HG03575 (cell line): ENCODE results near the gene FAN1.

Source experiments
- ATAC-seq: cut with Tn5 transposase; IDR thresholded peaks from one replicate; pipeline ENCODE4 v1.9.1; 2021; ENCODE audit not compliant: unreplicated experiment, insufficient number of reproducible peaks, low FRiP score; ENCODE audit errors: extremely low read depth

The FAN1 gene

DNA sequence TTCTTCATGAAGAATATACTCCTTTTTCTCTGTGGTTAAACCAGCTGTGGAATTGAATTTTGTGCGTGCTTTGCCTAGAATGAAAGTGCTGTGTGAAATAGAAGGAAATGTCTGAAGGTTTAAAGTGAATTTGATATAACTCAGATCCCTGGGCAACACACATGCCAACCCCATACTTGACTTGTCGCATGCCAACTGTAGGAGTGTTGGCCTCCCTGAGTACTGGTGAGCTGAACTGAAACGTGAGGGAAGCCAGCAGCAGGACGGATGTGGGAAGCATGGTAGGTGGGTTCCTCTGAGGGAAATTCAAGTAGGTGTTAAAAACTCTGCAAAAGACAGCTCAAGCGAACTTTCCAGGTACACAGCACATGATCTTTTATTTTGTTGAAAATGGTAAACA is 14.7 kb downstream of the FAN1 start:
- ATAC-seq, result no peak

- no peak for ATAC-seq
Measured at GRCh38 chr15:30919877-30920550, 16.3 kb downstream of the FAN1 start.

DNA sequence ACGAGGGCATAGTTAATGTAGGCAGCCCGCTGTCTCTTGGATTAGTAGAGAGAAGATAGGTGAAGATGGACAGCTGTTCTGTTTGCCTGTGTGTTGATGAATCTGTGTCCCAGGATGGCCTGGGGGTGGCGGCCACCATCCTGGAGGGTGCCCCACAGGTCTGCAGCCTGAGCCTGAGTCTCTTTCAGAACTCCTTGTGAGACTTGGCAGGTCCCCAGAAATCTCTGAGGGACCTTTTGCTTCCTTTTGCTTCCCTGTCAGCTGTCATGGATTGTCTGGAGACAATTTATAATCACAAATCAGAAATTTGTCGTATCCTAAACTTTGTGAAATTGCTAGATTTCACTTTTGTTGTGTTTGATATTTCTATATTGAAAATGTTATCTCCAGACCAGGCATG is 17.4 kb downstream of the FAN1 start:
- ATAC-seq, result no peak

DNA sequence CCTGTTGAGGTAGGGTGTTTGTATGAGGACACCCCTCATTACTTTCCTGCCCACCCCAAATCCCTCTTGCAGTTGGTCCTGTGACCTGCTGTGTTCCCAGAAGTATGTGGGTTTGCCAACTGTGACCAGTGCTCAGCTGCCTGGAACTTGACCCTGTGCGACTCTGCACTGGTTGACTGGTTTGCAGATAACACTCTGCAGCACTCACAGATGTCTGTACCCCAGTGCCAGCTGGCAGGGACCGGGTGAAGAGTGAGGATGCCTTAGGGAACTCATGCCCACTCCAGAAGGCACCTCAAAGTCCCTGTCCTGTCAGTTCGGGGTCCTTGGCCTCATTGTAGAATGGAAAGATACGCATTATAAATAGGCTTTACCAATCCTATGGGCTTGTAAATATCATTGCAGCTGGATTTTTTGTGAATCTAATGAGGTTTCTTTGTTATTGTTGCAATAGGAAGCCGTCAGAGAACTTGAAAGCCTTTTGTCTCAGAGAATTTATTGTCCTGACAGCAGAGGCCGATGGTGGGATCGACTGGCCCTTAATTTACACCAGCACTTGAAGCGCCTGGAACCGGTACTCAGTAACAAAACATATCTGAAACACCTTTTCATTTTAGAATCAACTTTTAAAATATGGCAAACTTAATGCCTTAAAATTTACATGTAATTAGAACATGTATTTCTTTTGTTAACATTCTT is 18.2 kb downstream of the FAN1 start:
- ATAC-seq, result no peak

GRCh38 chr15:30922480-30923311 is 19.0 kb downstream of the FAN1 start:
- no peak for ATAC-seq

DNA sequence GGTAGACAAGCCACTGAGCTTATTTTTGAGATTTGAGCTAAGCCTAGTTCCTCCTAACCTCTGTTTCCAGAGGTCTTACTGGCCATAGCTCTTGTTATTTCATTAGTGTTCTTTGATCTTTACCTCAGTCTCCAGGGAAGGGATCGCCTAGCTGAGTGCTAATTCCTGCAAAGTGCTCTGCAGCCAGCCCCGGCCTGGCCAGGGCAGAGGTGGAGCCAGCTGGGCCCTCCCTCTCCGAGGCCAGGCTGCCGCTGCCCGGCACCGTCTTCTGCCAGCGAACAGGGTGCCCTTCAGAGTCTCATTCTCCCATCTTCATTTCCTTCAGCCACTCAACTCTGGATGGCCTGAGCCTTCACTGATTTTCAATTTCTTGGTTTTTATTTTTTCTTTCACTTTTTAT is 19.7 kb downstream of the FAN1 start:
- ATAC-seq, result no peak

GRCh38 chr15:30924353-30924752 is 20.6 kb downstream of the FAN1 start:
- ATAC-seq, result no peak

- ATAC-seq, result no peak
Measured at GRCh38 chr15:30925686-30926085, 22.0 kb downstream of the FAN1 start.

DNA sequence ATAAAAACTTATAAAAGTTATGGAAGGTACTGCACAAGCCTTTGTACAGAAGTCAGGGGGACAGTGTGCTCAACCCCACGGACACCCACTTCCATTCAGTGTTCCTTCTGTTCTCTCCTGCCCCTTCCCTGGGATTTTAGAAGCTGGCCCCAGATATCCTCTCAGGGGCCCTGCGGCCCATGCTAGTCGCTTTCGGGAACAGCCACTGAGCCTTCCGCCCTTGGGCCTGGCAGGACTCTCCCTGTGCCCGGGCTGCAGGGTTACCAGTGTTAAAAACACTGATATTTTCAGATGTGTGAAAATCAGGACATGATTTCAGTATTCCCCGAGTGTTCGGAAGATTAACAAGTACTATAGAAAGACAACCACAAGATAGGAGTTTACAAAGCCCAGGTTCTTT is 22.4 kb downstream of the FAN1 start:
- no peak for ATAC-seq

DNA sequence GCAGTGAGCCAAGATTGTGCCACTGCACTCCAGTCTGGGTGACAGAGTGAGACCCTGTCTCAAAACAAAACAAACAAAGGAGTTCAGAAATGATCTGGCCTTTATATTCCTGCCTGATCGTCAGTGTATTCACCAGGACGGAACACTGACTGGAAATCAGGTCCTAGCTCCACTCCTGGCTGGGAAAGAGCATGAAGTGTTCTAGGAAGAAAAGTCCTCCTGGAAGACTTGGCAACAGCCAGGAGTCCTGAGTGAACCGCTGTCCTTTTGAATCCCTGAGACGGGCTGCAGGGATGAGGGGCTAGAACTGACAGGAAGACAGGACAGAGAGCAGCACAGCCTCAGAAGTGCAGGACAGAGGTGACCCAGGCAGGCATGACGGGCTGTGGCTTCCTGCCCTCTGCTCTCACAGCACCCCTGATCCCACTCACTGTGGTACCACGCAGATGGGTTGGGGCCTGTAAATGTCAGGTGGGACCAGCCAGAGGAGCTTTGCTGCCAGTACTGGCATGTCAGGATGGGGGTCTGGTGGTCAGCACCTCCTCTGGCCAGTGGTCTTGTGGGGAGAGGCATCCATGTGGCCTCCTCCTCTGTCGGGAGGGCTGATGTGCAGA is 23.5 kb downstream of the FAN1 start:
- no peak for ATAC-seq

GRCh38 chr15:30928076-30928475 is 24.4 kb downstream of the FAN1 start:
- ATAC-seq, result no peak

DNA sequence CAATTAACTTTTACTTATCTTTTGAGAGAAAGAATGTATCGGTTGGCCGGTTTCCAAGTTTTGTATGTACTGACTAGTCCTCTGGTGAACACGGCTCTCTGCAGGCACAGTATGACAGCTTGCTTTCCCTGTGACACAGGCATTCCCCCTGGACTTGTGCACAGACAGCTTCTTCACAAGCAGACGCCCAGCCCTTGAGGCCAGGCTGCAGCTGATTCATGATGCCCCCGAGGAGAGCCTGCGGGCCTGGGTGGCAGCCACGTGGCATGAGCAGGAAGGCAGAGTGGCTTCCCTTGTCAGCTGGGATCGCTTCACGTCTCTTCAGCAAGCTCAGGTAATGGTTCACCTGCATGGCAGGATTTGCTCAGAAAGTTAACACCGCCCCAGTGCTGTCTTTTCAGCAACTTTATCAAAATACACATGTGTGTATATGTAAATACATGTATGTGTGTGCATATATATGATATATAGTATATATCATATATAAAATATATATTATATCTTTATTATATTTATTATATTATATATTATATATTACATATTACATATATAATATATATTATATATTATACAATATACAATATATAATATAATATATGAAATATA is 25.5 kb downstream of the FAN1 start:
- no peak for ATAC-seq

DNA sequence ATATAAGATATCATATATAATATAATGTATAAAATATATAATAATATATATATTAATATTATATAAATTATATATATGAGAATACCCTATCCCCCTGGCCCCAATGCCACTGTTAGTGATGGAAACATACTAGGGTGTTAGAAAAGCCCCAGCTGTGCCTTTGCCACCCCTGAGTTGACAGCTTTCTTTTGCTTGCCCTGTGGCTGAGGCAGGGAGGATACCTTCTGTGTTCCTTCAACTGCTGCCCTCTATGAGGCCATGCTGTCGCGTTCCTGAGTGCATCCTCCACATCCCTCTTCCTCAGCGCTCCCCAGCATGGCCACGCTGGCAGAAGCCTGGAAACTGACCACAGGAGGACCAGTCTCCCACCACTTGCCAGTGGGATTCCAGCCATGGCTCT is 26.3 kb downstream of the FAN1 start:
- no peak for ATAC-seq

- ATAC-seq, result no peak
Measured at GRCh38 chr15:30930422-30930821, 26.7 kb downstream of the FAN1 start.

GRCh38 chr15:30933293-30933692 is 29.6 kb downstream of the FAN1 start:
- no peak for ATAC-seq

DNA sequence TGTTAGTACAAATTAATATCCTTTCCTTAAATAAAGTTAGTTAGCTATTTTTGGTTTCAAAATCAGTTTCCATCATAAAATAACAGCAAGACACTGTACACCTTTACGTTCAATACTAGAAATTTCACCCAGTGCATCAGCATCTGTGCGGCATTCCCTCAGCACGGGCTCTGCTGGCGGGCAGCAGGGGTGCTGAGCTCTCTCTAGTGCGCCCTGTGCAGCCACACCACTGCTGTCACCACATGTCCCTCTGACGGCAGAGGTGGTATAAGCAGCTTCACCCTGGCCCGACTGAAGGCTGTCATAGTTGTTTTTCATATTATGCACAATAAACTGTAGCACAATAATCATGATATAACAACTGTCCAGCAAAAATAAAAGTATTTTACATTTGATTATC is 35.4 kb downstream of the FAN1 start:
- no peak for ATAC-seq

GRCh38 chr15:30940359-30940758 is 36.6 kb downstream of the FAN1 start:
- no peak for ATAC-seq

- no peak for ATAC-seq
Measured at GRCh38 chr15:30941520-30941919, 37.8 kb downstream of the FAN1 start.

DNA sequence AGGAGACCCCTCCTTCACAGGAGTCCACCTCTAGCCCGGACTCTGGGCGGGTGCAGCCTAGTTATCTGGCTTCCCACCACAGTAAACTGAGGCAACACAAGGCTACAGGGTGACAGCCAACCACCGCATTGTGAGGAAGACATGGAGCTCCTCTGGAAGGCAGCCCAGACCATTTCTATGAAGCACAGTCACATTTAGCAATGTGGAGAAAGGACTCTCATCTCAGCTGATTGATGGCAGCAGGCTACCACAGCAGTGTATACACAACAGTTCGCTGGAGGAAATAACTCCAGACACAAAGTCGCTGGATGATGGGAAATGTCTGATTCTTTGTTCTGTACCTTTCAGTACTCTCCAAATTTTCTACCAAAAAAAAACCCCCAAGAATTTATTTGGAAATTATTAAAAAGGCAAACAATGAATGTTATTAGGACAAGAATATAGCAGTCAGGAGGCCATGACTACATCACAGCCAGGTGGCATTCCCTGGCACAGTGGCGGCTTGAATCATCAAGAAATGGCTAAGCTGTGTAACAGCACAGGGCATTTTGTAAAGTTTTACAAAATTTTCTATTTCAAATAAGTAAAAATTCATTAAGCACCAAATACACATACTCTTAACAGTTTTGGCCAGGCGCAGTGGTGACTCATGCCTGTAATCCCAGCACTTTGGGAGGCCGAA is 40.1 kb downstream of the FAN1 start:
- no peak for ATAC-seq
